NCI-H2196 treated with DMSO at 0.1 percent for 48 hours (cell line): Measurements from ENCODE around the gene AK4.

Experiments
- DNase-seq: peaks from one replicate; lab custom pipeline; 2025; ENCODE audit not compliant: unreplicated experiment; lab: John Stamatoyannopoulos, UW

Gene AK4

GRCh38 chr1:65175171-65176055, 27.4 kb downstream of the AK4 start:
- DNase-seq: no peak

- no peak for DNase-seq
Measured at GRCh38 chr1:65176056-65176450, 28.1 kb downstream of the AK4 start.

GRCh38 chr1:65176591-65176990, 28.6 kb downstream of the AK4 start:
- DNase-seq: no peak

GRCh38 chr1:65177457-65177856, 29.5 kb downstream of the AK4 start:
- DNase-seq: no peak

- DNase-seq: no peak
Measured at GRCh38 chr1:65178235-65178634, 30.2 kb downstream of the AK4 start.

- DNase-seq: no peak
Measured at GRCh38 chr1:65179148-65179547, 31.1 kb downstream of the AK4 start.

GRCh38 chr1:65180977-65181376, 33.0 kb downstream of the AK4 start:
- no peak for DNase-seq

- DNase-seq: no peak
Measured at GRCh38 chr1:65182658-65183268, 34.8 kb downstream of the AK4 start.

- no peak for DNase-seq
Measured at GRCh38 chr1:65189576-65190115, 41.6 kb downstream of the AK4 start.

- DNase-seq: no peak
Measured at GRCh38 chr1:65190229-65190628, 42.2 kb downstream of the AK4 start.

GRCh38 chr1:65193129-65193695, 45.2 kb downstream of the AK4 start:
- no peak for DNase-seq

GRCh38 chr1:65195495-65196417, 47.8 kb downstream of the AK4 start:
- DNase-seq: no peak

- no peak for DNase-seq
Measured at GRCh38 chr1:65196926-65197325, 48.9 kb downstream of the AK4 start.

GRCh38 chr1:65197636-65198035, 49.6 kb downstream of the AK4 start:
- DNase-seq: no peak

GRCh38 chr1:65198096-65198495, 50.1 kb downstream of the AK4 start:
- no peak for DNase-seq

- no peak for DNase-seq
Measured at GRCh38 chr1:65200411-65200810, 52.4 kb downstream of the AK4 start.

- DNase-seq: no peak
Measured at GRCh38 chr1:65206836-65207235, 58.8 kb downstream of the AK4 start.

GRCh38 chr1:65207317-65207716, 59.3 kb downstream of the AK4 start:
- no peak for DNase-seq

- no peak for DNase-seq
Measured at GRCh38 chr1:65208563-65208973, 60.6 kb downstream of the AK4 start.

- DNase-seq: no peak
Measured at GRCh38 chr1:65209005-65209885, 61.2 kb downstream of the AK4 start.
